GM12874 (cell line): ENCODE data around the gene ASB9.

Experiments used
- TF ChIP-seq, protein P1 (sequence below): IDR thresholded peaks from 2 replicates; pipeline ENCODE4 v1.5.1; 2011; ENCODE audit warnings: low read depth, mild to moderate bottlenecking, control low read depth, low read length, moderate library complexity; ENCODE audit not compliant: insufficient read depth

Gene ASB9

DNA sequence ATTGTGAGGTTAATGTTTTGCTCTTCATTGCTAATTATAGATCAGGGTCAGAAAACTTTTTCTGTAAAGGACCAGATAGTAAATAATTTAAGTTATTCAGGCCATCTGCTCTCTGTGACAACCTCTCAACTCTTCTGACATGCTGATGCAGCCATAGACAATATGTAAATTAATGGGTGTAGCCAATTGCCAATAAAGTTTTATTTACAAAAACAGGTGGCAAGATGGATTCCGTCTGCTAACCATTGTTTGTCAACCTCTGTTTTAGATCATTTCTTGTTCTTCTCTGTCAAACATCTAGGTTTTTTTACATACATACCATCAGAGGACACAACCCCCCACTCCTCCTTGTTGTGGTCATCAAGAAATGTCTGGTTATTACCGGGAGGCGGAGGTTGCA lies 33.7 kb downstream of the ASB9 start:
- TF ChIP-seq, protein P1, sequence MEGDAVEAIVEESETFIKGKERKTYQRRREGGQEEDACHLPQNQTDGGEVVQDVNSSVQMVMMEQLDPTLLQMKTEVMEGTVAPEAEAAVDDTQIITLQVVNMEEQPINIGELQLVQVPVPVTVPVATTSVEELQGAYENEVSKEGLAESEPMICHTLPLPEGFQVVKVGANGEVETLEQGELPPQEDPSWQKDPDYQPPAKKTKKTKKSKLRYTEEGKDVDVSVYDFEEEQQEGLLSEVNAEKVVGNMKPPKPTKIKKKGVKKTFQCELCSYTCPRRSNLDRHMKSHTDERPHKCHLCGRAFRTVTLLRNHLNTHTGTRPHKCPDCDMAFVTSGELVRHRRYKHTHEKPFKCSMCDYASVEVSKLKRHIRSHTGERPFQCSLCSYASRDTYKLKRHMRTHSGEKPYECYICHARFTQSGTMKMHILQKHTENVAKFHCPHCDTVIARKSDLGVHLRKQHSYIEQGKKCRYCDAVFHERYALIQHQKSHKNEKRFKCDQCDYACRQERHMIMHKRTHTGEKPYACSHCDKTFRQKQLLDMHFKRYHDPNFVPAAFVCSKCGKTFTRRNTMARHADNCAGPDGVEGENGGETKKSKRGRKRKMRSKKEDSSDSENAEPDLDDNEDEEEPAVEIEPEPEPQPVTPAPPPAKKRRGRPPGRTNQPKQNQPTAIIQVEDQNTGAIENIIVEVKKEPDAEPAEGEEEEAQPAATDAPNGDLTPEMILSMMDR: no peak

DNA sequence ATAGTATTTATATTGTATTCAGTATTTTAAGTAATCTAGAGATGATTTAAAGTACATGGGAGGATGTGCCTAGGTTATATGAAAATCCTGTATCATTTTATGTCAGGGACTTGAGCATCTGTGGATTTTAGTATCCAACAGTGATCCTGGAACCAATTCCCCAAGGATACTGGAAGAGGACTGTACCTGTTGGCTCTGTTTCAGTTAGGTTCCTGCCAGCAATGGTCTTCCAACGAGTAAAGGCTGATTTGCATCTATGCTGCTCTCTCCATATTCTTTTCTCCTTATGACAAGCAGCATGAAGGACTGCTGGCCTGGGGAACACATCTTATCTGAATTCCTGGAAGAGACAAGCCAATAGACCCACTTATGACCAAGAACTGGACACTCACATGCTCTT lies 34.9 kb downstream of the ASB9 start:
- TF ChIP-seq, protein P1: no peak

DNA sequence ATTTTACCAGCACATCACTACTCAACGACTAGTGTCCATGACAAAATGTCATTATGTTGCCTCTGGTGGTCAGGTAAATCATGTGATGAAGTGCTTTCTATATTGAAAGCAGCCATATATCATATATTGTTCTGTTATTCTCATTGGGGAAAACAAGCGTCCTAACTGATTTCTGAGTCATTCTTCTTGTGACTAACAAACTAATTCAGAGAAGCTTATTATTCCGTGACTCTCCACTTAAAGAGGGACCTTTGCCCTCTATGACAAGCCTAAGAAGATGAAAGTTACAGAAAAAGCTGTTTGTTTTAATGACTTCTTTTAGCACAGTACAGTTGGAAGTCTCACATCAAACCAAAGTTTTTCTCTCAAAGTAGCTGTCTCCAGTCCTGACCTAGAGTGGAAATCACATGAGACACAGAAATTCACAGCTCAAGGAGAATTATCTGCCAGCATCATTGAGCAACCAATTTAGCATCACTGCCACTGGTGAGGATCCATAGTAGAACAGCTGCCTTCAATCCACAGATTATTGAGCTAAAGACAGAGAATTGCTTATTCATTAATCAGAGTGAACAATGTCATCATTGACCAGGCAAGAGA lies 36.4 kb downstream of the ASB9 start:
- TF ChIP-seq, protein P1: no peak

DNA sequence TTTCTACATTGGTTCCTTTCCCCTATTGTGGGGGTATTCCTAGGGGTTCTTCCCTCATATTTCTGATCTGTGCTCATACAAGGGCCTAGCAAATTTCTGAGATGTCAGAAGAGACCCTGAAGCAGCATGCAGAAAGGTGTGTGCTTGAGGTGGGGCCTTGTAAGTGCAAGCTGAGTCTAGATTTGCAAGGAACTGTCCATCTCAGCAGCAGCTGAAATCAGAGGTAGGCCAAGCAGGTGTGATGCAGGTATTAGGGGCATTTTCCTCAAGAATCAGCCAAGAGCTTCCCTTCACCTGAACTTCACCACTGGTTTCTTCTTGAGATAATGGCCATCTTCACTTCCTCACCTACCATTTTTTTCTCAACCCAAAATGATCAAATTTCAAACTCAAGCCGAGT lies 45.1 kb downstream of the ASB9 start:
- TF ChIP-seq, protein P1: no peak

DNA sequence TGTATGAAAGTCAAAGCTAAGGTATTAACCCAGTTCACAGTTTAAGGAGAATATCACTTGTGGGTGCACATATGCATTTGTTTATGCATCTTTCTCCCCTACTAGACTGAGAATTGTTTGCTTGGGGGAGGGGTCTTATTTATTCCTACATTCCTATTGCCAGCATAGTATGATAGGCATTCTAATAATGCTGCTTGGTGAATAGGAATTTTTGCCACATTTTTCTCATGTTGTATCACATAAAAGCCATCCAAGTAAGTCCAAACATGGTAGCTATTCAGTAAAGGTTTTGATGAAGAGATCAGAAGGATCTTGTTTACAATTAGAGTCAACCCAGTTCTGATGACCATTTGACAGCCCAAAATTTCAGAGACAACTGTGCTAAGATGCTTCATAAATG lies 48.6 kb downstream of the ASB9 start:
- TF ChIP-seq, protein P1: no peak

DNA sequence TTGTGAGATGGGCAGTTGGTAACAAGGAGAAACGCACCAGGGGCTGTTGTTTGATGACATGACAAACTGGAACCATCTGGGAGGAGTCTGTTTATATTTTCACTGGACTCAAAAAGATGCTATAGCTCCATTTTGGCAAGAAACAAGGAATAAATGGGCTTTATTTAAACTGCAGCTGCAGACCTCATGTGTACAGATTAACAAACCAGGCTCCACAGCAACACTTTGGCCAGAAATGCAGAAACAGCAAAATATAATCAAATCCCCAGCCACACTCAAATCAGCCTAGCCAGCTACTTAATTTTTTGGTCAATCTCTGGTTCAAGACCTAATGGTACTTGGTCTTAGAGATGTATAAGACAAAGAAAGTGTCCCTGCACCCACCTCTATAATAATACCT lies 52.7 kb downstream of the ASB9 start:
- TF ChIP-seq, protein P1: no peak

DNA sequence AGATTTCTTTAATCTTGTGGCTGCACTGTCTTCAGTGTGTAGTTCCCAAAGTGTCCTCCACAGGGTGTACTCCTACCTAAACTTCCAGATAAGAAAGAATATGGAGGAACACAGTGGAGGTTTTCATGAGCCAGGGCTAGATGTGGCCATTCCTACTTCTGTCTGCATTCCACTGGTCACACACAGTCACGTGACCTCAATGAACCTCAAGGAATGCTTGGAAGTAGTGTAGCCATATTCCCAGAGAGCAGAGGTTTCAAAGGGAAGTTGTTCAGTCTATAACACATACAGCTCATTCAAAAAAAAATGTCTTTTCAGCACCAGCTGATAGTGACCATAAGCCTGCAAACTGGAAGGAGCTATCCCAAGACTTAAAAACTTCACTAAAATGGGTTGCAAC lies 53.6 kb downstream of the ASB9 start:
- TF ChIP-seq, protein P1: no peak
